ENCODE data around the gene SYCP2.

SYCP2 gene

GRCh38 chr20:59936409-59936808 lies 3.0 kb upstream of the SYCP2 start:
- peak overlapping the region; percentile 98; the same call in 1 of the 2 replicates for H3K27ac ChIP-seq
- TF ChIP-seq CTCF (conservative IDR thresholded peaks at IDR 0.05) = no peak

GRCh38 chr20:59935457-59936185 lies 2.2 kb upstream of the SYCP2 start:
- TF ChIP-seq CTCF (conservative IDR thresholded peaks at IDR 0.05) = no peak
- peak overlapping the region; percentile 98; the same call in 1 of the 2 replicates for H3K27ac ChIP-seq

DNA sequence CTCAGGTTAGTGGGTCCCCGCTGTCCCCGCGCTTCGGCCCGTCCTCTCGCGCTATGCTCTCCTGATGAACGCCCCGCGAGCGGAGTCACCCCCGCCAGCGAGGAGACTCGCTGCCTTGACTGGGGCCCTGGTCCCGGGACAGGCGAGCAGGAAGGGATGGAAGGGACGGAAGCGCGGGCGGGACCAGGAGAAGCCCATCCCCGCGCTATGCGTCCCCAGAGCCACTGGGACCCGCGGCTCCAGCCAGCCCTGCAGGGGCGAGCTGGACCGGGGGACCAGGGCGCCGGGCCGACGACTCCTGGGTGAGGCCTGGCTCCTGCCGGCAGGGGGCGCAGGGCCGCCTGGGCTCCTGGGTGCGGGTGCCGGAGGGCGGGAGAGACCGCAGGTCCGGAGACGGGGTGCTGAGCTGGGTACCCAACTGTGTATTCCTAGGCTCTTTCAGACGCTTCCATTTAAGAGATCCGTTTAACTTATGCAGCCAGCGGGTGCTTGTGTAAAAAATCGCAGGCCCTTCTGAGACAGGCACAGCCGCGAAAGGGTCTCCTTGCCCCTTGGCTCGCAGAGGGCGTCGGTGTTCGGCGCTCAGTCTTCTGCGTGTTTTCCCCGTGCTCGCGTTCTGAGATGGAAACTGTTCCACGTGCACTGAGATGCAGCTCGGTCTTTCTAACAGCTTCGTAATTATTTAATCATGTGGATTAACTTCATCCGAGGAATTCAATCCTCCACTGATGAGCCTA lies 580 bp upstream of the SYCP2 start:
- TF ChIP-seq CTCF (conservative IDR thresholded peaks at IDR 0.05) = peak; percentile 99
- peak overlapping the region; percentile 93 for H3K27ac ChIP-seq

GRCh38 chr20:59932616-59933295 lies 681 bp downstream of the SYCP2 start:
- TF ChIP-seq CTCF (conservative IDR thresholded peaks at IDR 0.05) = no peak

GRCh38 chr20:59931511-59932312 lies 1.7 kb downstream of the SYCP2 start:
- no peak for TF ChIP-seq CTCF (conservative IDR thresholded peaks at IDR 0.05)

More at GRCh38 chr20:59932616-59933295, 681 bp downstream of the SYCP2 start:
- H3K27ac ChIP-seq = peak overlapping the region; percentile 93

GRCh38 chr20:59925899-59926298 lies 7.5 kb downstream of the SYCP2 start:
- H3K27ac ChIP-seq = peak overlapping the region; percentile 93
- no peak for TF ChIP-seq CTCF (conservative IDR thresholded peaks at IDR 0.05)

More at GRCh38 chr20:59931511-59932312, 1.7 kb downstream of the SYCP2 start:
- peak overlapping the region; percentile 93 for H3K27ac ChIP-seq

Data from VCaP (cell line).